Measurements from ENCODE around the gene OLIG1. TPM values are rescaled to one million over a fixed set of nuclear protein-coding genes. Genes with fewer than 3 reads are reported as not detected.

OLIG1 gene
- total RNA-seq, 1 donor from 2014 or later = 0.67 TPM

DNA sequence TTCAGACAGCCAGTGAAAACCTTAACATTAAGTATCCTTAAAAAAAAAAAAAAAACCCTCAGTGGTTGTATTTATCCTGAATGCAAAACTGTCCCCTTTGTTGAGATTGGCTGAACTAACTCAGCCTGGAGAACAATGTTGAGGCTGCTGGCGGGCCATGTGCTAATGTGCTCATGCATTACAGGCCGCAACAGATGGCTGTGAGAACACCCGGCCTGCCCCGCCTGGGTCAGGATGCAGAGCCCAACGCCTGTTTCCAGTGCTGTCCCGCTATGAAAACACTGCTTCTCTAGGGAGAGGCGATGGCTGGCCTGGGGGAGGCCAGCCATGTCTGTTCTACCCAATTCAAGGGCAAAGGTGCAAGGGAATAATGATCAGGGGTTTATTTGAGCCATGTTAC is 30.4 kb upstream of the OLIG1 start:
- Mint-ChIP-seq H3K9me3 (ENCODE audit: unreplicated experiment) (no peaks in the 10 kb centered on the region), H3K36me3 (ENCODE audit: low read depth, unreplicated experiment) (no peaks in the 10 kb centered on the region), H3K4me1 (ENCODE audit: unreplicated experiment) (peaks cover 7% of the 10 kb centered on the region), H3K27ac (ENCODE audit: unreplicated experiment) (no peak overlapping the region), H3K4me3 (ENCODE audit: unreplicated experiment) (no peak overlapping the region), H3K27me3 (ENCODE audit: unreplicated experiment) (peaks cover 3% of the 10 kb centered on the region)
- TF ChIP-seq, protein P1, sequence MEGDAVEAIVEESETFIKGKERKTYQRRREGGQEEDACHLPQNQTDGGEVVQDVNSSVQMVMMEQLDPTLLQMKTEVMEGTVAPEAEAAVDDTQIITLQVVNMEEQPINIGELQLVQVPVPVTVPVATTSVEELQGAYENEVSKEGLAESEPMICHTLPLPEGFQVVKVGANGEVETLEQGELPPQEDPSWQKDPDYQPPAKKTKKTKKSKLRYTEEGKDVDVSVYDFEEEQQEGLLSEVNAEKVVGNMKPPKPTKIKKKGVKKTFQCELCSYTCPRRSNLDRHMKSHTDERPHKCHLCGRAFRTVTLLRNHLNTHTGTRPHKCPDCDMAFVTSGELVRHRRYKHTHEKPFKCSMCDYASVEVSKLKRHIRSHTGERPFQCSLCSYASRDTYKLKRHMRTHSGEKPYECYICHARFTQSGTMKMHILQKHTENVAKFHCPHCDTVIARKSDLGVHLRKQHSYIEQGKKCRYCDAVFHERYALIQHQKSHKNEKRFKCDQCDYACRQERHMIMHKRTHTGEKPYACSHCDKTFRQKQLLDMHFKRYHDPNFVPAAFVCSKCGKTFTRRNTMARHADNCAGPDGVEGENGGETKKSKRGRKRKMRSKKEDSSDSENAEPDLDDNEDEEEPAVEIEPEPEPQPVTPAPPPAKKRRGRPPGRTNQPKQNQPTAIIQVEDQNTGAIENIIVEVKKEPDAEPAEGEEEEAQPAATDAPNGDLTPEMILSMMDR (IDR thresholded peaks at IDR 0.05; ENCODE audit: unreplicated experiment) = no peak
- no peak for DNase-seq (ENCODE audit: low spot score)

DNA sequence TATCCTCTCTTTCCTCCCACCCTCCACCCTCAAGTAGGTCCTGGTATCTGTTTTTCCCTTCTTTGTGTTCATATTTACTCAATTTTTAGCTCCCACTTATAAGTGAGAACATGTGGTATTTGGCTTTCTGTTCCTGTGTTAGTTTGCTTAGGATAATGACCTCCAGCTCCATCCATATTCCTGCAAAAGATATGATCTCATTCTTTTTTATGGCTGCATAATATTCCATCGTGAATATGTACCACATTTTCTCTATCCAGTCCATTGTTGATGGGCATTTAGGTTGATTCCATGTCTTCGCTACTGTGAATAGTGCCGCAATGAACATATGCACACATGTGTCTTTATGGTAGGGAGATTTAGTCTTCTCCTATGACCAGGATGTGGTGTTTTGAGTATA is 29.7 kb upstream of the OLIG1 start:
- H3K27ac Mint-ChIP-seq (ENCODE audit: unreplicated experiment) = no peak overlapping the region
- H3K36me3 Mint-ChIP-seq (ENCODE audit: low read depth, unreplicated experiment) = no peaks in the 10 kb centered on the region
- peaks cover 7% of the 10 kb centered on the region for H3K4me1 Mint-ChIP-seq (ENCODE audit: unreplicated experiment)
- H3K9me3 Mint-ChIP-seq (ENCODE audit: unreplicated experiment) = no peaks in the 10 kb centered on the region
- no peak for DNase-seq (ENCODE audit: low spot score)
- H3K4me3 Mint-ChIP-seq (ENCODE audit: unreplicated experiment) = no peak overlapping the region
- peaks cover 3% of the 10 kb centered on the region for H3K27me3 Mint-ChIP-seq (ENCODE audit: unreplicated experiment)
- TF ChIP-seq, protein P1 (IDR thresholded peaks at IDR 0.05; ENCODE audit: unreplicated experiment) = no peak

DNA sequence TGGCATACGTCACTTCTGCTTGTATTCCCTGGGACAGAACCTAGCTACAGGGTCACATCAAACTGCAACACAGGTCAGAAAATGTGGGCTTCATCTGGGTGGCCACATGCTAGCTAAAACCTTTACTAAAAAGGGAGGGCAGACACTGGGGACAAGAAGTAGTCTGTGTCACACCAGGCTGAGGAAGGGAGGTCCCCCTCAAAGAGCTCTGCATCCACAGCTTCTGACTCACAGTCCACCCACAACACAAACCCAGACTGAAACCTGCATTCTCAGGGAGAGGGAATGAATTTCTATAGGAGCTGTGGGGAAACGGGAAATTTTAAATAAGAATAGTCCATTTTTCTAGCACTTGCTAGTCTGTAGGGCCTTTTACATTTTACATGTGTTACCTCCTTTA is 28.0 kb upstream of the OLIG1 start:
- TF ChIP-seq, protein P1 (IDR thresholded peaks at IDR 0.05; ENCODE audit: unreplicated experiment) = no peak
- no peak for DNase-seq (ENCODE audit: low spot score)
- Mint-ChIP-seq H3K4me3 (ENCODE audit: unreplicated experiment) (no peak overlapping the region), H3K27ac (ENCODE audit: unreplicated experiment) (no peak overlapping the region), H3K9me3 (ENCODE audit: unreplicated experiment) (no peaks in the 10 kb centered on the region), H3K27me3 (ENCODE audit: unreplicated experiment) (no peaks in the 10 kb centered on the region), H3K36me3 (ENCODE audit: low read depth, unreplicated experiment) (no peaks in the 10 kb centered on the region), H3K4me1 (ENCODE audit: unreplicated experiment) (no peaks in the 10 kb centered on the region)

DNA sequence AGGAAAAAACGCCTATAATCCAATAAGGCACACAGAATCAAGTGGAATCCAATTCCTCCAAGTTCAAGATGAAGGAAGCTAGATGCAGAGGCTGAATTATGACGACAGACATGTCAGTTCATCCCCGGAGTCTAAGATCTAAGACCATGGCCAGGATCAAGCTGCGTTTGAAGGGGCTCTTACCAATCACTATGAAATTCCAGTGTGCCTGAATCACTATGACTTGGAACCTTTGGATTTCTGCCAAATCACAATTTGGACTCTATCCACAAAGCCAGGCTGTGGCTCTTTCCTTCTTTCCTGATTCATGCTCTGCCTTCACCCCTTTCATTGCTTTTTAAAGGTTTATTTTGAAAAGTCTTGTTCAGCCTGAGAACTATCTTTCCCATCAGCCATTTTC is 27.1 kb upstream of the OLIG1 start:
- no peak overlapping the region for H3K27ac Mint-ChIP-seq (ENCODE audit: unreplicated experiment)
- TF ChIP-seq, protein P1 (IDR thresholded peaks at IDR 0.05; ENCODE audit: unreplicated experiment) = no peak
- no peaks in the 10 kb centered on the region for H3K9me3 Mint-ChIP-seq (ENCODE audit: unreplicated experiment)
- H3K4me3 Mint-ChIP-seq (ENCODE audit: unreplicated experiment) = no peak overlapping the region
- DNase-seq (ENCODE audit: low spot score) = no peak
- H3K27me3 Mint-ChIP-seq (ENCODE audit: unreplicated experiment) = no peaks in the 10 kb centered on the region
- no peaks in the 10 kb centered on the region for H3K4me1 Mint-ChIP-seq (ENCODE audit: unreplicated experiment)
- H3K36me3 Mint-ChIP-seq (ENCODE audit: low read depth, unreplicated experiment) = peaks cover 4% of the 10 kb centered on the region

DNA sequence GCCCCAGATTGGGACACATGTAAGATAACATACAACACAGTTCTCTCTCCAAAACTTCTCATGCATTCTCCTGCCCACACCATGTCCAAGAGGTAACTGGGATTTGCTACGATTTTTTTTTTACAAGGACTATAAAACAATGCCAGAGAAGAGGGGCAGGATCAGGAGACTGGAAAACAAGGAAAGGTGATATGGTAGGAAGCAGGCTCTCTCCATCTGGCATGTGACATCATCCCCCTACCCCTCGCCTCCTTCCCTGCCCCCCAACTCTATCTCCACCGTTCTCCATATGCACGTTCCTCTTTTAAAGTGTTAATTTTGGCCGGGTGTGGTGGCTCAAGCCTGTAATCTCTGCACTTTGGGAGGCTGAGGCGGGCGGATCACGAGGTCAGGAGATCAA is 23.5 kb upstream of the OLIG1 start:
- Mint-ChIP-seq H3K4me1 (ENCODE audit: unreplicated experiment) (peaks cover 3% of the 10 kb centered on the region), H3K4me3 (ENCODE audit: unreplicated experiment) (no peak overlapping the region), H3K9me3 (ENCODE audit: unreplicated experiment) (no peaks in the 10 kb centered on the region), H3K27ac (ENCODE audit: unreplicated experiment) (no peak overlapping the region), H3K36me3 (ENCODE audit: low read depth, unreplicated experiment) (peaks cover 4% of the 10 kb centered on the region), H3K27me3 (ENCODE audit: unreplicated experiment) (no peaks in the 10 kb centered on the region)
- DNase-seq (ENCODE audit: low spot score) = no peak
- TF ChIP-seq, protein P1 (IDR thresholded peaks at IDR 0.05; ENCODE audit: unreplicated experiment) = no peak
